GM19099 (cell line): ENCODE measurements around the gene PORCN.

Experiments
- POLR2A ChIP-seq: IDR thresholded peaks from 3 replicates; pipeline ENCODE4 v1.6.1; 2011; ENCODE audit warnings: low read depth; ENCODE audit not compliant: insufficient read length; ENCODE audit errors: extremely low read depth

The PORCN gene

DNA sequence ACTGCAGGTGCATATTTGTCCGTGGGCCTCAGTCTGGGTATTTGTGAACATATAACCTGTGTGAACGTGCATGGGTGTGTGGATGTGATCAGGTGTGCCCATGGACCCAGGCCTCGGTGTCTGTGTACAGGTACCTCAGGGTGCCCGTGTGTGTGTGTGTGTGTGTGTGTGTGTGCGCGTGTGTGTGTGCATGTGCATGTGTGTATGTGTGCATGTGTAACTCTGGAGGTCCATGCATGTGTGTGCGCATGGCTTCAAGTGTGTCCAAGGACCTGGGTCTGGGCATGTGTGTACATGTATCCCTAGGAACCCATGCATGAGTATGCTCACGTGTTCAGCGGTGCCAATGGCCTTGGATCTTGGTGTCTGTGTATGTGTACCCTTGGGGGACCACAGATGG is 17.0 kb upstream of the PORCN start:
- no peak for TF ChIP-seq POLR2A

DNA sequence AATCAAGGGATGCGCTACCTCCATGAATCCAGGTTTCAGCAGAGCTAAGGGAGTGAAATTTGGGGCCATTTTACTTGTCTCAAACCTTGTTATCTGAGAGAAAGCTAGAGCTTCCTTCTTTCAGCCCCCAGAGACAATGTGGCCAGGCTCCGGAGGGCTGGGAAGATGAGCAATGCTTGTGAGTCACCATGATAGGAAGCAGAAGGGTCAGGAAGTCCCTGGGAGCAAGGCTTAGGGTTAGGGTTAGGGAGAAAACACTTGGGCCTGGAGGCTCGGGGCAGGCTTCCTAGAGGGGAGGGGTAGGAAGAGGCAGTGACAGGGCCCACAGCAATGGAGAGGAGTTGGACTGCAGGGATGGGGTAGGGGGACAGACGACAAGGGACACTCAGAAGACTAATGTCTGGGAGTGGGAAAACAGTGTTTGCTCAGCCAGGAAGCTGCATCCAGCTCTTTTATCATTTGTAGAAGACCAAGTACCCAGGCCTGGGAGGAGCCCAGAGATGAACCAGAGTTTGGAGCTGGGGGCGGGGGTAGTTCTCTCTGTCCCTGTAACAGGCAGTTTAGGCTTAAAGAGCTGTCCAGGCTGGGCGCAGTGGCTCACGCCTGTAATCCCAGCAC is 16.4 kb upstream of the PORCN start:
- no peak for TF ChIP-seq POLR2A

DNA sequence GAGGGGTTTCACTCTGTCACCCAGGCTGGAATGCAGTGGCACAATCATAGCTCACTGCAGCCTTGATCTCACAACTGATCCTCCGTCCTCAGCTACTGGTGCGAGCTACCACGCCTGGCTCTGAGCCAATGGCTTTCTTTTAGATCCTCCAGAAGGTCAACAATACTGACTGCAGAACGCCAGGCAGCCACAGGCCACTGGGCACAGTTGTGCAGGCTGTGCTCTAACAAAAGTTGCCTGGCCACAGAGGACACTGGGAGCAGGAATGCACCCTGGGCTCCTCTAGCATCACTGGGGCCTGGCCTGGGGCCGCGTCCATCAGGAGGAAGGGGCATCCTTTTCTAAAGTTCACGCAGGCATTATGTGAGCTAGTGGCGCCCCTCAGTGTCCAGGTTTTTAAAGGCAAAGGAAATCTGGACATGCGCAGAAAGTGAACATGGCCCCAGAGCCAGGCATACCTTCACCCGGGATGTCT is 14.9 kb upstream of the PORCN start:
- no peak for TF ChIP-seq POLR2A

DNA sequence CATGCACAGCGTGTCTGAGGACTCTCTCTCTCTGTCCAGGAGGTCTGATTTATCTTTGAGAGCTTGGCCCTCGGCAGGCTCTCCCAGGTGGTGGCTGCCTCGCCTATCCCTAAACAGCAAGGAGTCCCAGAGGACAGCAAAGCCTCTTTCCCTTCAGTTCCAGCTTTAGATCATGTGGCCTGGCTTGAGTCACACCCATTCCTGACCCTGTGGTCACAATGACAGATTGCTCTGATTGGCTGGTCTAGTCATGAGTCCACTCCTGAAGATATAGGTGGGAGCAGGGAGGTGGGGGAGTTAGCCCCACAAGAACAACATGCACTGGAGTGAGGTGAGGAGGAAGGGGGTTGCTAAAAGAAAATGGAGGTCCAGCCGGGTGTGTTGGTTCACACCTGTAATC is 12.1 kb upstream of the PORCN start:
- no peak for TF ChIP-seq POLR2A

- TF ChIP-seq POLR2A = no peak
These were observed 10.9 kb upstream of the PORCN start for GRCh38 chrX:48497871-48498270.

DNA sequence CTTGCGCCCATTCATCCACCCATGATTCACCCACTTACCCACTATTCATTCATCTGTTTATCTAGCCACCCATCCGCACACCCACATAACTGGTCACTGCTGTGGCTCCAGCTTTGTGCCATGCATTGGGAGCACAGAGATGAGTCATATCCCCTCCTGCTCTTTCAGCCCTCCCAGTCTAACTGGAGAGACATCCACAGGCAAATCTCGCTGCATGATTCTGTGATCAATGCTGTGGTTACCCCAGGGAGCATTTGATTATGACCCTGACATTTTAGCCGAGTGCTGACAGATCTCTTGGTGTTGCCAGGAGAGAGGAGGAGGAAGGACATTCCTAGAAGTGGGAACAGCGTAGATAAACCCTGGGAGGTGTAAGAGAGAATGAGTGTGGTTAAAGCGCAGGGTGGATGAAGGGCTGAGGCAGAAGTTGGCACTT is 10.4 kb upstream of the PORCN start:
- no peak for TF ChIP-seq POLR2A

- TF ChIP-seq POLR2A = no peak
These were observed 4.5 kb upstream of the PORCN start for GRCh38 chrX:48504261-48504660.

DNA sequence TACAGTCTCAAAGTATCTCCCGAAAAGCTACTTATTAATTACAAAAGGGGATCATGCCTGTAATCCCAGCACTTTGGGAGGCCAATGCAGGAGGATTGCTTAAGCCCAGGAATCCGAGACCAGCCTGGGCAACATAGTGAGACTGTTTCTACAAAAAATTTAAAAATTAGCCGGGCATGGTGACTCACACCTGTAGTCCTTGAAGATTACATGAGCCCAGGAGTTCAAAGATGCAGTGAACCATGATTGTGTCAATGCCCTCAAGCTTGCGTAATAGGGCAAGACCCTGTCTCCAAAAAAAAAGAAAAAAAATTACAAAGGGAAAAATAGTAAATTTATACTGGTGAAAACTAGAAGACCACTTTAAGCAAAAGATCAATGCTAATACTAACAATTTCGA is 3.3 kb upstream of the PORCN start:
- no peak for TF ChIP-seq POLR2A

GRCh38 chrX:48507246-48507645 is 1.5 kb upstream of the PORCN start:
- TF ChIP-seq POLR2A = no peak

GRCh38 chrX:48509245-48509590 is 426 bp downstream of the PORCN start:
- TF ChIP-seq POLR2A = no peak

GRCh38 chrX:48509619-48510018 is 827 bp downstream of the PORCN start:
- no peak for TF ChIP-seq POLR2A

- no peak for TF ChIP-seq POLR2A
These were observed 2.8 kb downstream of the PORCN start for GRCh38 chrX:48511560-48511959.

GRCh38 chrX:48512371-48512935 is 3.7 kb downstream of the PORCN start:
- TF ChIP-seq POLR2A = no peak

DNA sequence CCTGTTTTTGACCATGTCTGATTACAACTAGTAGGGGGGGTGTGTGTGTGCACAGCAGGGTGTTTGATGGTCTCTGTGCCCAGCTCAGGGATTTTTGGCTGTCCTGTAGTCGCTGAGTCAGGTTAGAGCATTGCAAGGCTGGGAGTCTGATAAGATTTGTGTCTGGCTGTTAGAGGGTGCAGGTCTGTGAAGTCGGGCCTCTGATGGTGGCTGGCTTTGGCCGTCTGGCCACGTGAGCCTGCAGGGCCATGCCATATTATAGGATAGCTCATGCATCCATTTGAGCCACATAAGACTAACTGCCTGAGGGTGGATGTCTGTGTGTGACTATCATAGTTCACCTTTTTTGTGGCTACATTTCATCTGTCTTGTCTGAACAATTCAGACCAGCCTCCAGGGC is 4.9 kb downstream of the PORCN start:
- no peak for TF ChIP-seq POLR2A

DNA sequence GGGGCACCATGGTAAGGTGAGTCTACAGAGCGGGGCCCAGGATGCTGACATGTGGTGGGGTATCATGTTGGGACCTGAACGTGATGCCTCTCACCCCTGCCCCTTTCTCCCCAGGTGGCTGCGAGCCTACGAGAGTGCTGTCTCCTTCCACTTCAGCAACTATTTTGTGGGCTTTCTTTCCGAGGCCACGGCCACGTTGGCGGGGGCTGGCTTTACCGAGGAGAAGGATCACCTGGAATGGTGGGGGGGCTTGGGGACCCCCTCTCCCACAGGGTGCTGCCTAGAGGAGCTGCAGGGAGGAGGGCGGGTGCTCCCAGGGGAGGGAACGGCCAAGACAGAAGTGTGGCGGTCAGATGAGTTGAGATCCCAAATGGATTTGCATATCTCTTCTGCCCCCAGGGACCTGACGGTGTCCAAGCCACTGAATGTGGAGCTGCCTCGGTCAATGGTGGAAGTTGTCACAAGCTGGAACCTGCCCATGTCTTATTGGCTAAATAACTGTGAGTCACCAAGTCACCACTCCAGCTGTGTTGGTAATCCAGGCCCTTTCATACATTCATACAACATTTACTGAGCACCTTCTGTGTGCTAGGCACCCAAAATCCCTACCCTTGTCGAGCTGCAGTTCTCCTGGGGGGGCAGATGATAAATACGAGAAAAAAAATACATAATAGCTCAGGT is 5.5 kb downstream of the PORCN start:
- TF ChIP-seq POLR2A = no peak

DNA sequence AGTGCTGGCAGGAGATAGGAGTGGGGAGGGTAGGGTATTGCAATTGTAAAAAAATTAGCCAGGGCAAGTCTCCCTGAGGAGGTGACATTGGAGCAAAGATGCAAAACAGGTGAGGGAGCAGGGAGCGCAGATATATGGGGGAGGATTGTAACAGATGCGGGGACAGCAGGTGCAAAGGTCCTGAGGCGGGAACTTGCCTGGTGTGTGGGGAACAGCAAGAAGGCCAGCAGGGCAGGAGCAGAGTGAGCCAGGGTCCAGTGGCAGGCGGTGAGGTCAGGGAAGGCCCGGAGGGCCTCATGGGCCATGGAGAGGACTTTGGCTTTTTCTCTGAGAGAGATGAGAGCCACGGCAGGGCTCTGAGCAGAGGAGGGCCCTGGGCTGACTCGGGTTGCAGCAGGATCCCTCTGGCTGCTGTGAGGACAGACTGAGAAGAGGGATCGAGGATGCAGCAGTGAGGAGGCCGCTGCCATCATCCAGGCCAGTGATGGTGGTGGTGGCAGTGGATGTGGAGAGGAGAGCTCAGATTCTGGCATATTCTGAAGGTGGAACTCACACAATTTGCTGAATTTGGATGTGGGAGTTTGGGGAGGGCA is 6.2 kb downstream of the PORCN start:
- no peak for TF ChIP-seq POLR2A
